G401 (cell line): Measurements from ENCODE around the gene RBM19. TPM values are rescaled to one million over a fixed set of nuclear protein-coding genes. Genes with fewer than 3 reads are reported as not detected.

ENCODE experiments used
- DNase-seq: peaks from one replicate; pipeline ENCODE4 v3.0.0-alpha.2; 2015; ENCODE audit warnings: low spot score
- in situ Hi-C: cut with HindIII; loops from 2 replicates; pipeline ENCODE4 v1.10.0; 2016; ENCODE audit warnings: low sequenced_read_pairs, mixed read lengths
- total RNA-seq: library from RNA; depleted of rRNA; stranded (reverse); fragments of >200 nt; shearing (Covaris generic); gene quantifications from 2 replicates; pipeline ENCODE4 v1.2.3, GENCODE V29; 2014

Gene RBM19
- total RNA-seq, 1 experiment from 2014 or later: 53.9 TPM

- DNase-seq: no peak
- in situ Hi-C loops: no loop called here
Measured at GRCh38 chr12:113895176-113895575, 70.9 kb downstream of the RBM19 start.

- no peak for DNase-seq
- in situ Hi-C loops: no loop called here
Measured at GRCh38 chr12:113894697-113895096, 71.4 kb downstream of the RBM19 start.

GRCh38 chr12:113893221-113893620 is 72.9 kb downstream of the RBM19 start:
- DNase-seq: no peak
- in situ Hi-C loops: no loop called here

GRCh38 chr12:113892556-113892955 is 73.6 kb downstream of the RBM19 start:
- DNase-seq: no peak
- in situ Hi-C loops: no loop called here

GRCh38 chr12:113891739-113892520 is 74.2 kb downstream of the RBM19 start:
- in situ Hi-C loops: no loop called here
- no peak for DNase-seq

- in situ Hi-C loops: no loop called here
- no peak for DNase-seq
Measured at GRCh38 chr12:113891167-113891692, 74.9 kb downstream of the RBM19 start.

- in situ Hi-C loops: no loop called here
- DNase-seq: peak; percentile 47
Measured at GRCh38 chr12:113889891-113890581, 76.1 kb downstream of the RBM19 start.

- no peak for DNase-seq
- in situ Hi-C loops: no loop called here
Measured at GRCh38 chr12:113889076-113889475, 77.0 kb downstream of the RBM19 start.

GRCh38 chr12:113888435-113888834 is 77.7 kb downstream of the RBM19 start:
- in situ Hi-C loops: no loop called here

GRCh38 chr12:113887906-113888305 is 78.2 kb downstream of the RBM19 start:
- in situ Hi-C loops: no loop called here
- DNase-seq: no peak

More at GRCh38 chr12:113888435-113888834, 77.7 kb downstream of the RBM19 start:
- no peak for DNase-seq

- DNase-seq: no peak
- in situ Hi-C loops: no loop called here
Measured at GRCh38 chr12:113886721-113887120, 79.4 kb downstream of the RBM19 start.

GRCh38 chr12:113884392-113884791 is 81.7 kb downstream of the RBM19 start:
- DNase-seq: no peak
- in situ Hi-C loops: no loop called here

- DNase-seq: no peak
- in situ Hi-C loops: no loop called here
Measured at GRCh38 chr12:113882690-113883089, 83.4 kb downstream of the RBM19 start.

- no peak for DNase-seq
- in situ Hi-C loops: no loop called here
Measured at GRCh38 chr12:113880988-113881962, 84.8 kb downstream of the RBM19 start.

- in situ Hi-C loops: no loop called here
- no peak for DNase-seq
Measured at GRCh38 chr12:113880326-113880725, 85.8 kb downstream of the RBM19 start.

GRCh38 chr12:113879658-113880057 is 86.5 kb downstream of the RBM19 start:
- in situ Hi-C loops: no loop called here
- no peak for DNase-seq

GRCh38 chr12:113877607-113878006 is 88.5 kb downstream of the RBM19 start:
- in situ Hi-C loops: no loop called here
- no peak for DNase-seq

GRCh38 chr12:113876160-113876559 is 90.0 kb downstream of the RBM19 start:
- DNase-seq: no peak
- in situ Hi-C loops: no loop called here

GRCh38 chr12:113875691-113876090 is 90.4 kb downstream of the RBM19 start:
- DNase-seq: no peak
- in situ Hi-C loops: no loop called here
